HepG2 (cell line): Measurements from ENCODE around the gene OR1D5. TPM values are rescaled to one million over a fixed set of nuclear protein-coding genes. Genes with fewer than 3 reads are reported as not detected.
A peak's percentile ranks its signal among the peaks of the same experiment; 100 is the strongest.
"Not testable (repeated sequence)": the region's sequence is repeated elsewhere in the genome, so short reads cannot be mapped to it uniquely, and the experiment has no call there.

ENCODE experiments used
- ATAC-seq: fragments of 200-7000 bp; cut with Tn5 transposase; 3 replicates; pipeline ENCODE4 v1.9.1; 2020; ENCODE audit warnings: mild to moderate bottlenecking, moderate library complexity
- BruUV-seq: library from RNA; stranded (reverse); fragments of 400-500 nt; replicated peaks from 2 replicates; lab custom pipeline; 2021; lab: Mats Ljungman, UMichigan
- CTCF ChIA-PET: fragments of 300-600 bp; formaldehyde crosslinking; extraction: SDS; loops from one replicate; lab custom pipeline; 2021; ENCODE audit warnings: low total read pairs, inconsistent platforms, low intra/inter-chr PET ratio; lab: Yijun Ruan, JAX
- POLR2A ChIA-PET: fragments of 350-600 bp; sonication (Branson Sonifier 250); formaldehyde crosslinking; loops from one replicate; lab custom pipeline; 2020; ENCODE audit warnings: antibody characterized with exemption, inconsistent platforms; lab: Yijun Ruan, JAX
- DNase-seq: peaks from one replicate; pipeline ENCODE4 v3.0.0-alpha.2; 2015; ENCODE audit warnings: low spot score
- FAIRE-seq: peaks from 3 replicates; lab custom pipeline; 2011; peaks lifted over from hg19 to GRCh38; lab: Jason Lieb, UNC
- H2AFZ ChIP-seq: one replicate; pipeline ENCODE4 v1.6.1; 2011; ENCODE audit warnings: low read length, inconsistent platforms
- H3K27ac ChIP-seq: fragments of 300-600 bp; 3 replicates; pipeline ENCODE4 v1.8.0; 2011; ENCODE audit warnings: mixed run types, mild to moderate bottlenecking, mixed read lengths, low read length, inconsistent platforms; ENCODE audit not compliant: insufficient read depth; ENCODE audit errors: extremely low read length
- H3K27me3 ChIP-seq, 2 experiments: fragments of 200-600 bp in 1 of 2; 2 replicates in 1 of 2; 3 replicates in 1 of 2; pipeline versions ENCODE4 v1.6.0 to v1.8.0; 2011; ENCODE audit warnings: low read length in 2 of 2, mild to moderate bottlenecking in 2 of 2, moderate library complexity in 2 of 2, inconsistent platforms in 1 of 2; ENCODE audit not compliant: insufficient read depth in 2 of 2, control insufficient read depth in 1 of 2
- H3K36me3 ChIP-seq, 2 experiments: fragments of 200-600 bp in 1 of 2; replicated peaks in 1 of 2; 2 replicates in 1 of 2; 3 replicates in 1 of 2; pipeline versions ENCODE4 v1.5.1 to v1.8.0; 2011; ENCODE audit warnings: low read length in 2 of 2, inconsistent platforms in 1 of 2; ENCODE audit not compliant: insufficient read depth in 2 of 2, control insufficient read depth in 1 of 2
- H3K4me1 ChIP-seq: 2 replicates; pipeline ENCODE4 v1.5.1; 2012; ENCODE audit warnings: low read length, inconsistent platforms; ENCODE audit not compliant: insufficient read depth
- H3K4me2 ChIP-seq: 2 replicates; pipeline ENCODE4 v1.6.0; 2011; ENCODE audit warnings: low read depth, low read length, inconsistent platforms
- H3K4me3 ChIP-seq, 3 experiments: fragments of 200-600 bp in 1 of 3; sonication (generic), shearing (Covaris generic) in 1 of 3; replicated peaks in 1 of 3; 2 replicates each; pipeline ENCODE4 v1.5.1; 2011 to 2016; ENCODE audit warnings: low read length in 3 of 3, inconsistent platforms in 2 of 3, low read depth in 2 of 3, mild to moderate bottlenecking in 2 of 3, control low read depth in 1 of 3, mixed read lengths in 1 of 3; ENCODE audit not compliant: insufficient read depth in 1 of 3
- H3K79me2 ChIP-seq: one replicate; pipeline ENCODE4 v1.6.1; 2011; ENCODE audit warnings: low read length, inconsistent platforms; ENCODE audit not compliant: insufficient read depth
- H3K9ac ChIP-seq: 2 replicates; pipeline ENCODE4 v1.6.0; 2011; ENCODE audit warnings: mild to moderate bottlenecking, low read depth, low read length, inconsistent platforms; ENCODE audit not compliant: insufficient read depth
- H3K9me3 ChIP-seq: 2 replicates; pipeline ENCODE4 v1.5.1; 2012; ENCODE audit warnings: mild to moderate bottlenecking, low read length
- H4K20me1 ChIP-seq: 2 replicates; pipeline ENCODE4 v1.6.0; 2011; ENCODE audit warnings: inconsistent platforms, mild to moderate bottlenecking, low read length, moderate library complexity; ENCODE audit not compliant: insufficient read depth
- WGBS: methylation state at CpG from one replicate; pipeline ENCODE4 v1.1.6; 2017; ENCODE audit warnings: low lambda C conversion rate; 5-methylcytosine and 5-hydroxymethylcytosine counted together
- in situ Hi-C: cut with HindIII; loops from 2 replicates; pipeline ENCODE4 v1.10.0; 2017; ENCODE audit warnings: low pct_unique_long_range_greater_than_20kb; ENCODE audit not compliant: extremely low pct_ligation_motif_present
- intact Hi-C: fragments of 100-400 bp; cut with micrococcal nuclease; formaldehyde crosslinking; loops from one replicate; pipeline ENCODE4 v1.10.0; 2022; ENCODE audit not compliant: unreplicated experiment
- polyA plus RNA-seq, 8 experiments: library from polyadenylated mRNA; depleted of rRNA in 3 of 8; stranded (reverse) in 7 of 8; unstranded in 1 of 8; fragments of >200 nt; fragmentation: Illumina TruSeq in 4 of 8; extraction: Trizol in 4 of 8; gene quantifications; 2 replicates each; pipeline versions ENCODE4 v1.2.1 to v1.2.3, GENCODE V29; 2011 to 2016; ENCODE audit warnings: low read depth in 4 of 8, missing spikeins in 1 of 8, mixed read lengths in 1 of 8; ENCODE audit not compliant: insufficient read depth in 1 of 8
- total RNA-seq, 5 experiments: library from RNA; depleted of rRNA; stranded (reverse); fragments of >200 nt; fragmentation: Illumina TruSeq; extraction: Trizol; gene quantifications; 2 replicates each; pipeline ENCODE4 v1.2.3, GENCODE V29; 2016; ENCODE audit warnings: low read depth in 1 of 5
- TF ChIP-seq, protein P1 (sequence below): fragments of 450-650 bp; IDR thresholded peaks from 2 replicates; pipeline ENCODE4 v1.6.1; 2017; ENCODE audit warnings: mild to moderate bottlenecking

The OR1D5 gene
- total and polyA plus RNA-seq, 2 of the 13 experiments (the other 11 are each of a cell fraction or from before 2014, with no cell fraction given), result not detected

GRCh38 chr17:3054868-3055267 is 8.5 kb downstream of the OR1D5 start:
- H4K20me1 ChIP-seq, POLR2A ChIA-PET, H3K4me3 ChIP-seq, H3K79me2 ChIP-seq, ATAC-seq, H2AFZ ChIP-seq, CTCF ChIA-PET, intact Hi-C loops, H3K27ac ChIP-seq, H3K36me3 ChIP-seq, BruUV-seq, H3K9me3 ChIP-seq, H3K27me3 ChIP-seq, FAIRE-seq, H3K9ac ChIP-seq, DNase-seq, H3K4me1 ChIP-seq, in situ Hi-C loops, H3K4me2 ChIP-seq: not testable (repeated sequence)
- WGBS, result 0% methylated on average over 1 of the region's 2 CpGs

DNA sequence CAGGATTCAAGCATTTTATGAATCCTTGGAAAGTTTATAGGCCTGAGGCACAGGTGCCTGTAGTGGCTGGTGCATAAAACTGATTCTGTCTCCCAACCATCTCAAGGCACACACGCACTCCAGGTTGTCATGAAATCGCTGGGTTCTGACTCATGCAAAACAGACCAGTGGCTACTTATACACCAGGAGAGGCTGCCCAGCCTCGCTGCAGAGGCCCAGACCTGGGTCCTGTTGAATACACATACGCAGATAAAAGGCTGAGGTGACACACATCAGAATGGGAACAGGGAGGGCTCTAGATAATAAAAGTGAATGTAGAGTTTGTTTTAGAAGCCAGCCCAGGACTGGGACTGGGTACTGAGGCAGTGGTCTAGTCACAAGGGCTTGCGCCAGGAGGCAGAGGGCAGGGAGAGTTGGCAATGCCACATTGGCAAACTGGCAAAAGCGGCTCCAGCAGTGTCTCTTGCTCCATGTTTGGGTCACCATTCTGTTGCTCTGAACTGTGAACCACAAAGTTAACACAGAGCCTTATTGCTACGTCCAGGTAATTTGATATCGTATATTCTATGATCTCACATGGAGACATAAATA is 13.6 kb downstream of the OR1D5 start:
- intact Hi-C loops (no loop called here), in situ Hi-C loops (loop anchor here (10.0 kb wide), 1 partner anchor 615 kb away; the partner anchor contains the start of genes EMC6 and TAX1BP3)
- Histone ChIP-seq H3K27me3 (no peaks in the 10 kb centered on the region), H3K4me2 (peak overlapping the region; percentile 83), H3K27ac (no peak overlapping the region), H3K36me3 (no peaks in the 10 kb centered on the region), H3K4me3 (no peak overlapping the region), H4K20me1 (no peaks in the 10 kb centered on the region), H3K9ac (no peak overlapping the region), H3K79me2 (no peaks in the 10 kb centered on the region), H3K4me1 (0 out of 2 replicates have a peak, but pooled peaks cover 12% of the 10 kb centered on the region), H3K9me3 (no peaks in the 10 kb centered on the region), H2AFZ (no peak overlapping the region)
- WGBS, result 85% methylated on average over 7 of the region's 8 CpGs
- DNase-seq, result no peak
- TF ChIP-seq, protein P1, sequence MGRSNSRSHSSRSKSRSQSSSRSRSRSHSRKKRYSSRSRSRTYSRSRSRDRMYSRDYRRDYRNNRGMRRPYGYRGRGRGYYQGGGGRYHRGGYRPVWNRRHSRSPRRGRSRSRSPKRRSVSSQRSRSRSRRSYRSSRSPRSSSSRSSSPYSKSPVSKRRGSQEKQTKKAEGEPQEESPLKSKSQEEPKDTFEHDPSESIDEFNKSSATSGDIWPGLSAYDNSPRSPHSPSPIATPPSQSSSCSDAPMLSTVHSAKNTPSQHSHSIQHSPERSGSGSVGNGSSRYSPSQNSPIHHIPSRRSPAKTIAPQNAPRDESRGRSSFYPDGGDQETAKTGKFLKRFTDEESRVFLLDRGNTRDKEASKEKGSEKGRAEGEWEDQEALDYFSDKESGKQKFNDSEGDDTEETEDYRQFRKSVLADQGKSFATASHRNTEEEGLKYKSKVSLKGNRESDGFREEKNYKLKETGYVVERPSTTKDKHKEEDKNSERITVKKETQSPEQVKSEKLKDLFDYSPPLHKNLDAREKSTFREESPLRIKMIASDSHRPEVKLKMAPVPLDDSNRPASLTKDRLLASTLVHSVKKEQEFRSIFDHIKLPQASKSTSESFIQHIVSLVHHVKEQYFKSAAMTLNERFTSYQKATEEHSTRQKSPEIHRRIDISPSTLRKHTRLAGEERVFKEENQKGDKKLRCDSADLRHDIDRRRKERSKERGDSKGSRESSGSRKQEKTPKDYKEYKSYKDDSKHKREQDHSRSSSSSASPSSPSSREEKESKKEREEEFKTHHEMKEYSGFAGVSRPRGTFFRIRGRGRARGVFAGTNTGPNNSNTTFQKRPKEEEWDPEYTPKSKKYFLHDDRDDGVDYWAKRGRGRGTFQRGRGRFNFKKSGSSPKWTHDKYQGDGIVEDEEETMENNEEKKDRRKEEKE, result no peak
- POLR2A ChIA-PET, result interaction anchor here (1.0 to 1.5 kb wide), 2 partner anchors 586 to 597 kb away, joined by 3 to 6 read pairs; partner anchors contain the start of genes CTNS and SHPK
- BruUV-seq, result no TSS peak
- no peak for FAIRE-seq
- no peak for ATAC-seq
- CTCF ChIA-PET, result no interaction called here
